Measurements from ENCODE around the gene POFUT2.

- no peak for TF ChIP-seq CREB1 (IDR thresholded peaks at IDR 0.05; ENCODE audit: low read depth)
- no peak for TF ChIP-seq CEBPB (IDR thresholded peaks at IDR 0.05)
- no peak for TF ChIP-seq FOXM1 (IDR thresholded peaks at IDR 0.05; ENCODE audit: borderline replicate concordance, low read depth)
- no peak for TF ChIP-seq ZBTB7A (IDR thresholded peaks at IDR 0.05; ENCODE audit: low read depth)
- TF ChIP-seq TEAD4 (IDR thresholded peaks at IDR 0.05): no peak
- TF ChIP-seq TAF1 (IDR thresholded peaks at IDR 0.05; ENCODE audit: low read depth): no peak
- TF ChIP-seq, protein P1, sequence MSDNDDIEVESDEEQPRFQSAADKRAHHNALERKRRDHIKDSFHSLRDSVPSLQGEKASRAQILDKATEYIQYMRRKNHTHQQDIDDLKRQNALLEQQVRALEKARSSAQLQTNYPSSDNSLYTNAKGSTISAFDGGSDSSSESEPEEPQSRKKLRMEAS (IDR thresholded peaks at IDR 0.05): no peak
- no peak for TF ChIP-seq EP300 (IDR thresholded peaks at IDR 0.05; ENCODE audit: borderline replicate concordance)
- TF ChIP-seq YY1 (IDR thresholded peaks at IDR 0.05; ENCODE audit: low read depth): no peak
- no peak for TF ChIP-seq TCF12 (IDR thresholded peaks at IDR 0.05; ENCODE audit: low read depth)
- no peak for TF ChIP-seq REST (IDR thresholded peaks at IDR 0.05; ENCODE audit: low read depth)
- TF ChIP-seq NFIC (IDR thresholded peaks at IDR 0.05): no peak
- TF ChIP-seq RAD21 (IDR thresholded peaks at IDR 0.05; ENCODE audit: low read depth): no peak
Observed at GRCh38 chr21:45252448-45252925, 35.2 kb downstream of the POFUT2 start.

All from Ishikawa (cell line).